Kidney (tissue), 14 donors: ENCODE results near the gene HPS4. TPM values are rescaled to one million over a fixed set of nuclear protein-coding genes. Genes with fewer than 3 reads are reported as not detected.

Experiments used
- DNase-seq, 5 donors: peaks; one replicate each; pipeline ENCODE4 v3.0.0-alpha.2; 2013 to 2020
- FAIRE-seq: peaks from 2 replicates; lab custom pipeline; 2012; peaks lifted over from hg19 to GRCh38; lab: Jason Lieb, UNC
- H3K27ac ChIP-seq, 2 donors: one replicate each; pipeline ENCODE4 v1.7.0; 2013; ENCODE audit warnings: low read depth in 2 of 2, low read length in 2 of 2, inconsistent platforms in 1 of 2
- H3K27me3 ChIP-seq: one replicate; pipeline ENCODE4 v1.7.1; 2013; ENCODE audit warnings: low read length, inconsistent platforms; ENCODE audit not compliant: control insufficient read depth, insufficient read depth
- H3K36me3 ChIP-seq, 3 donors: one replicate each; pipeline versions ENCODE4 v1.7.0 to v1.7.1; 2013; ENCODE audit warnings: low read length in 3 of 3, control low read depth in 1 of 3, inconsistent platforms in 1 of 3; ENCODE audit not compliant: insufficient read depth in 3 of 3, control insufficient read depth in 2 of 3
- H3K4me1 ChIP-seq, 3 donors: one replicate each; pipeline versions ENCODE4 v1.7.0 to v1.7.1; 2013; ENCODE audit warnings: low read length in 3 of 3, inconsistent platforms in 1 of 3, low read depth in 1 of 3; ENCODE audit not compliant: control insufficient read depth in 2 of 3, insufficient read depth in 2 of 3
- H3K4me3 ChIP-seq, 3 donors: one replicate each; pipeline versions ENCODE4 v1.7.0 to v1.8.1; 2013; ENCODE audit warnings: low read length in 3 of 3, control low read depth in 1 of 3, inconsistent platforms in 1 of 3
- H3K9ac ChIP-seq, 3 donors: one replicate each; pipeline versions ENCODE4 v1.7.0 to v1.7.1; 2013; ENCODE audit warnings: low read length in 3 of 3, control low read depth in 1 of 3, inconsistent platforms in 1 of 3
- H3K9me3 ChIP-seq, 3 donors: one replicate each; pipeline versions ENCODE4 v1.7.0 to v1.7.1; 2013; ENCODE audit warnings: low read length in 3 of 3, control low read depth in 1 of 3, inconsistent platforms in 1 of 3; ENCODE audit not compliant: control insufficient read depth in 2 of 3, insufficient read depth in 1 of 3
- intact Hi-C: fragments of 100-400 bp; cut with DNase I; formaldehyde crosslinking; loops from one replicate; pipeline ENCODE4 v1.11.1; 2022
- polyA plus RNA-seq: library from polyadenylated mRNA; stranded (reverse); fragments of 350-450 nt; fragmentation: Illumina TruSeq; extraction: RNeasy Lipid Tissue Mini Kit (QIAGEN cat#74804); gene quantifications from one replicate; pipeline ENCODE4 v1.2.3, GENCODE V29; 2014; ENCODE audit warnings: low read depth, low replicate concordance; ENCODE audit not compliant: insufficient read depth
- total RNA-seq: library from RNA; stranded (reverse); fragmentation: NEBNext Ultra II Directional; extraction: Animal tissue kit (Norgen Biotek cat#: 25700); gene quantifications from one replicate; pipeline ENCODE4 v1.2.1, GENCODE V29; 2021
- TF ChIP-seq, protein P1 (sequence below): IDR thresholded peaks from 3 replicates; pipeline ENCODE4 v1.5.1; 2012; ENCODE audit warnings: mild to moderate bottlenecking, moderate library complexity, borderline replicate concordance; ENCODE audit not compliant: insufficient read depth; ENCODE audit errors: extremely low read depth
- donor health status: control.
- donor health status: control.
- donor health status: control.
- donor health status: control.
- donor health status: control.
- donor health status: DM: yes; HTN: yes; CAD: no.
- donor health status: Normal renal cell carcinoma (clear cell type).

The HPS4 gene
- total and polyA plus RNA-seq, 2 donors from 2014 or later, result 11.9 to 35.5 TPM

DNA sequence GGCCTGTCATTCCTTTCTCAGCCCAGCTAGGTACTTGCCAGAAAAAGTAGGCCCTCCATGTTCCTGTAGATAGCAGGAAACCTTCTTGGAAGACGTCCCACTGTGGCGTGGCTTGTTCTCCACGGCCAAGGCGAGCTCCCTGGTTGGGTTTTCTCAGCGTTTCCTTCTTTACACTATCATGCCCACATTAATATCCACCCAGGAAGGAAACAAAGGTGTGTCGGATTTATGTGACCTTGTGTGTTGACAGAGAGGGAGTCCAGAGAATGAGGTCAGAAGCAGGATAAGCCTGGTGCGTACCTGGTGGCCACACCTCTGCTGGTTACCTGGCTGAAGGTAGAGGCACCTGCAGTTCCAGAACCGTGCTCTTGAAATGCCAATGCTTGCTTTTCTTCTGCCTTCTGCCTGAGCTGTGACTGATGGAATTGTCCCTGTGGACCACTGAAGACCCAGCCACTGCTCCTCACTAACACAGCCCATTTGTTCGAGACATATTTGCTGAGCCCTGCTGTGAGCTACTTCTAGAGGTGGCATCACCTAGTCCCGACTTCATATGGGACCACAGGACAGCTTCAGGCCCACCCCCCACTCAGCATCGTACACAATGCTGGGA lies 46.6 kb downstream of the HPS4 start:
- no peaks in the 10 kb centered on the region for H3K27me3 ChIP-seq
- intact Hi-C loops, result no loop called here
- TF ChIP-seq, protein P1, sequence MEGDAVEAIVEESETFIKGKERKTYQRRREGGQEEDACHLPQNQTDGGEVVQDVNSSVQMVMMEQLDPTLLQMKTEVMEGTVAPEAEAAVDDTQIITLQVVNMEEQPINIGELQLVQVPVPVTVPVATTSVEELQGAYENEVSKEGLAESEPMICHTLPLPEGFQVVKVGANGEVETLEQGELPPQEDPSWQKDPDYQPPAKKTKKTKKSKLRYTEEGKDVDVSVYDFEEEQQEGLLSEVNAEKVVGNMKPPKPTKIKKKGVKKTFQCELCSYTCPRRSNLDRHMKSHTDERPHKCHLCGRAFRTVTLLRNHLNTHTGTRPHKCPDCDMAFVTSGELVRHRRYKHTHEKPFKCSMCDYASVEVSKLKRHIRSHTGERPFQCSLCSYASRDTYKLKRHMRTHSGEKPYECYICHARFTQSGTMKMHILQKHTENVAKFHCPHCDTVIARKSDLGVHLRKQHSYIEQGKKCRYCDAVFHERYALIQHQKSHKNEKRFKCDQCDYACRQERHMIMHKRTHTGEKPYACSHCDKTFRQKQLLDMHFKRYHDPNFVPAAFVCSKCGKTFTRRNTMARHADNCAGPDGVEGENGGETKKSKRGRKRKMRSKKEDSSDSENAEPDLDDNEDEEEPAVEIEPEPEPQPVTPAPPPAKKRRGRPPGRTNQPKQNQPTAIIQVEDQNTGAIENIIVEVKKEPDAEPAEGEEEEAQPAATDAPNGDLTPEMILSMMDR, result no peak
- H3K4me3 ChIP-seq, result no peak overlapping the region
- no peak for FAIRE-seq
- H3K4me1 ChIP-seq, result no peaks in the 10 kb centered on the region
- no peak overlapping the region for H3K9ac ChIP-seq
- H3K9me3 ChIP-seq, result no peaks in the 10 kb centered on the region
- DNase-seq, result no peak
- no peaks in the 10 kb centered on the region for H3K36me3 ChIP-seq
- no peak overlapping the region for H3K27ac ChIP-seq

DNA sequence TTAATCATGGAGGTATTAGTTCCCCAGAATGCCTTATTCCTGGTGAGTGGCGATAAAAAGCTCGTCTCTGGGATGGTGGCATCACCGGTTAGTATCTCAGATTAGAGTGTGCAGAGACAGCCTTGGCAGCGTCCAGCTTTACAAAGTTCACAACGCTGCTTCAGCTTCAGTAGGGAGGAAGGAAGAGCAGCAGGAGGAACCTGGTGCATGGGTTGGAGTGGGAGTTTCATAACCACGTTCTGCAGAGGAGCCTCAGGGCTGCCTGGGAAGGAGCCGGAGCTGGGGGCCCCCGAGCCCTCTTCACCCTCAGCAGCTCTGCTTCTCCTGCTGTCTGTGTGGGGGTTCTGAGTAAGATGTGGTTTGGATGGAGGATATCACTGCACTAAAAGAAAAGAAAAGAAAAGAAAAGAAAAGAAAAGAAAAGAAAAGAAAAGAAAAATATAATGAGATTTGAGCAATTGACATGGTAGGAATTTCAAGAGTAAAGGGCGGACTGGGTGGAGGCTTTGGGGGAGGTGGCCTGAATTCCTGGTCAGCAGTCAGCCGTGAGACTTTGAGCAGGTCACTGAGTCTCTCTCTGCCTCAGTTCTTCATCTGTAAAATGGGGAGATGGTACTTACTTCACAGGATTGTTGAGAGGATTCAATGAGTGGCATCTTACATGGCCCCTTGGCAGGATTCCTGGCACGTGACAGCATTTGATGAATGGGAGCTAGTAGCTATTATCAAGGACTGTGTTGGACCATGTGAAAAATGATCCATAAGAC lies 48.1 kb downstream of the HPS4 start:
- intact Hi-C loops, result no loop called here
- Histone ChIP-seq H3K27me3 (no peaks in the 10 kb centered on the region), H3K36me3 (no peaks in the 10 kb centered on the region), H3K9me3 (no peaks in the 10 kb centered on the region), H3K4me3 (no peak overlapping the region), H3K4me1 (peaks cover 0 to 2% (median 0%) of the 10 kb centered on the region in 3 donors), H3K9ac (no peak overlapping the region), H3K27ac (no peak overlapping the region)
- DNase-seq (peak in 1 of 5 donors; percentile 42), FAIRE-seq (no peak)
- TF ChIP-seq, protein P1, result no peak

DNA sequence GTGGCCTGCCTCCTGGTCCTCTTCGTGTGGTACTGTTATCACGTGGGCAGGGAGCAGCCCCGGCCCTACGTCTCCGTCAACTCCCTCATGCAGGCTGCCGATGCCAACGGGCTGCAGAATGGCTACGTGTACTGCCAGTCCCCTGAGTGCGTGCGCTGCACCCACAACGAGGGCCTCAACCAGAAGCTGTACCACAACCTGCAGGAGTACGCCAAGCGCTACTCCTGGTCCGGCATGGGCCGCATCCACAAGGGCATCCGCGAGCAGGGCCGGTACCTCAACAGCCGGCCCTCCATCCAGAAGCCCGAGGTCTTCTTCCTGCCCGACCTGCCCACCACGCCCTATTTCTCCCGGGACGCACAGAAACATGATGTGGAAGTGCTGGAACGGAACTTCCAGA lies 49.8 kb downstream of the HPS4 start:
- Histone ChIP-seq H3K9ac (no peak overlapping the region), H3K4me1 (peaks cover 0 to 8% (median 2%) of the 10 kb centered on the region in 3 donors), H3K27me3 (no peaks in the 10 kb centered on the region), H3K9me3 (no peaks in the 10 kb centered on the region), H3K36me3 (no peaks in the 10 kb centered on the region), H3K4me3 (no peak overlapping the region), H3K27ac (no peak overlapping the region)
- no peak for FAIRE-seq
- TF ChIP-seq, protein P1, result no peak
- DNase-seq, result no peak
- intact Hi-C loops, result no loop called here
